GM18951 (cell line): ENCODE measurements around the gene THRAP3.
A peak's percentile ranks its signal among the peaks of the same experiment; 100 is the strongest.

Source experiments
- POLR2A ChIP-seq: IDR thresholded peaks from 4 replicates; pipeline ENCODE4 v1.6.1; 2011; ENCODE audit warnings: mild to moderate bottlenecking; ENCODE audit not compliant: insufficient read length, insufficient read depth; ENCODE audit errors: extremely low read depth
- in situ Hi-C: fragments of 300-500 bp; cut with MboI; formaldehyde crosslinking; loops from one replicate; pipeline ENCODE4 v1.12.0; 2022; ENCODE audit warnings: low sequenced_read_pairs, mixed read lengths, inconsistent platforms; ENCODE audit not compliant: unreplicated experiment

THRAP3 gene

GRCh38 chr1:36322041-36322785 is 98.0 kb downstream of the THRAP3 start:
- no peak for TF ChIP-seq POLR2A

GRCh38 chr1:36322786-36323635 is 98.8 kb downstream of the THRAP3 start:
- in situ Hi-C loops: no loop called here
- peak; percentile 35 for TF ChIP-seq POLR2A

More at GRCh38 chr1:36322041-36322785, 98.0 kb downstream of the THRAP3 start:
- in situ Hi-C loops: no loop called here

GRCh38 chr1:36323636-36324352 is 99.6 kb downstream of the THRAP3 start, which contains the start of gene EVA1B:
EVA1B (minus strand) TSS chr1:36323645; CDS start chr1:36323037, 608 bp downstream.
- in situ Hi-C loops: no loop called here
- TF ChIP-seq POLR2A: peak; percentile 22

- in situ Hi-C loops: no loop called here
- no peak for TF ChIP-seq POLR2A
Measured at GRCh38 chr1:36324353-36324703, 100.1 kb downstream of the THRAP3 start.

- in situ Hi-C loops: no loop called here
- TF ChIP-seq POLR2A: no peak
Measured at GRCh38 chr1:36326499-36326898, 102.3 kb downstream of the THRAP3 start.

- TF ChIP-seq POLR2A: no peak
- in situ Hi-C loops: no loop called here
Measured at GRCh38 chr1:36327421-36328087, 103.3 kb downstream of the THRAP3 start.

- in situ Hi-C loops: no loop called here
- TF ChIP-seq POLR2A: no peak
Measured at GRCh38 chr1:36328088-36328480, 103.8 kb downstream of the THRAP3 start.

- no peak for TF ChIP-seq POLR2A
- in situ Hi-C loops: no loop called here
Measured at GRCh38 chr1:36328713-36329112, 104.5 kb downstream of the THRAP3 start.

GRCh38 chr1:36329817-36330216 is 105.6 kb downstream of the THRAP3 start:
- in situ Hi-C loops: no loop called here
- no peak for TF ChIP-seq POLR2A

- in situ Hi-C loops: no loop called here
- no peak for TF ChIP-seq POLR2A
Measured at GRCh38 chr1:36330940-36331339, 106.7 kb downstream of the THRAP3 start.

GRCh38 chr1:36337830-36338229 is 113.6 kb downstream of the THRAP3 start:
- no peak for TF ChIP-seq POLR2A
- in situ Hi-C loops: no loop called here

GRCh38 chr1:36339215-36339614 is 115.0 kb downstream of the THRAP3 start:
- in situ Hi-C loops: no loop called here
- no peak for TF ChIP-seq POLR2A

GRCh38 chr1:36339615-36340014 is 115.4 kb downstream of the THRAP3 start:
- in situ Hi-C loops: no loop called here
- no peak for TF ChIP-seq POLR2A

- in situ Hi-C loops: no loop called here
- no peak for TF ChIP-seq POLR2A
Measured at GRCh38 chr1:36341626-36342320, 117.5 kb downstream of the THRAP3 start.
